T-helper 17 cell (primary cell): ENCODE results near the gene TMEM106C. TPM values are rescaled to one million over a fixed set of nuclear protein-coding genes. Genes with fewer than 3 reads are reported as not detected.

Source experiments
- ATAC-seq: fragments of 150-1000 bp; cut with Tn5 transposase; 2 replicates; pipeline ENCODE4 v1.10.0; 2021; ENCODE audit warnings: mild to moderate bottlenecking, moderate library complexity
- DNase-seq, 3 donors: peaks; one replicate each; pipeline versions ENCODE4 v3.0.0 to v3.0.0-alpha.2; 2020 to 2021
- H3K9me3 ChIP-seq: one replicate; pipeline ENCODE4 v1.7.0; 2013; ENCODE audit warnings: low read length, mild to moderate bottlenecking; ENCODE audit not compliant: control insufficient read depth, poor library complexity, severe bottlenecking
- H3K27ac Mint-ChIP-seq: one replicate; pipeline ENCODE4 v1.8.0; 2022; ENCODE audit warnings: mild to moderate bottlenecking, moderate library complexity, mixed read lengths
- H3K27me3 Mint-ChIP-seq: one replicate; pipeline ENCODE4 v1.8.0; 2022; ENCODE audit warnings: mixed read lengths
- H3K36me3 Mint-ChIP-seq: one replicate; pipeline ENCODE4 v1.8.0; 2022; ENCODE audit warnings: low read depth, mixed read lengths
- H3K4me1 Mint-ChIP-seq: one replicate; pipeline ENCODE4 v1.8.0; 2022; ENCODE audit warnings: mild to moderate bottlenecking, mixed read lengths
- H3K4me3 Mint-ChIP-seq: one replicate; pipeline ENCODE4 v1.8.0; 2022; ENCODE audit warnings: mild to moderate bottlenecking, moderate library complexity, mixed read lengths
- total RNA-seq, 4 donors: library from RNA in 2 of 4; stranded (reverse) in 2 of 4; gene quantifications; one replicate each; pipeline ENCODE4 v1.2.3 and lab custom pipeline; 2022 to 2026

TMEM106C gene
- total RNA-seq, 2 donors from 2014 or later: 17.5 to 20.5 TPM

- no peak for DNase-seq
- H3K4me3 Mint-ChIP-seq: no peak overlapping the region
- no peak for ATAC-seq
- peaks cover 5% of the 10 kb centered on the region for H3K27me3 Mint-ChIP-seq
- H3K9me3 ChIP-seq: no peaks in the 10 kb centered on the region
- no peaks in the 10 kb centered on the region for H3K4me1 Mint-ChIP-seq
- no peak overlapping the region for H3K27ac Mint-ChIP-seq
- H3K36me3 Mint-ChIP-seq: peaks cover 2% of the 10 kb centered on the region
Observed at GRCh38 chr12:47979166-47979565, 15.8 kb downstream of the TMEM106C start.

GRCh38 chr12:47979686-47980085, 16.3 kb downstream of the TMEM106C start:
- DNase-seq (no peak), ATAC-seq (no peak)
- Mint-ChIP-seq H3K4me1 (no peaks in the 10 kb centered on the region), H3K27me3 (peaks cover 5% of the 10 kb centered on the region), H3K36me3 (peaks cover 2% of the 10 kb centered on the region), H3K27ac (no peak overlapping the region), H3K4me3 (no peak overlapping the region)
- H3K9me3 ChIP-seq: no peaks in the 10 kb centered on the region

GRCh38 chr12:47980197-47980596, 16.8 kb downstream of the TMEM106C start:
- H3K4me3 Mint-ChIP-seq: no peak overlapping the region
- no peak for ATAC-seq

GRCh38 chr12:47980779-47981495, 17.5 kb downstream of the TMEM106C start:
- Mint-ChIP-seq H3K27ac (no peak overlapping the region), H3K4me3 (no peak overlapping the region), H3K4me1 (peaks cover 2% of the 10 kb centered on the region), H3K27me3 (peaks cover 5% of the 10 kb centered on the region), H3K36me3 (peaks cover 2% of the 10 kb centered on the region)
- DNase-seq (no peak), ATAC-seq (no peak)
- H3K9me3 ChIP-seq: no peaks in the 10 kb centered on the region

More at GRCh38 chr12:47980197-47980596, 16.8 kb downstream of the TMEM106C start:
- H3K27me3 Mint-ChIP-seq: peaks cover 5% of the 10 kb centered on the region
- no peaks in the 10 kb centered on the region for H3K9me3 ChIP-seq
- H3K4me1 Mint-ChIP-seq: peaks cover under 1% of the 10 kb centered on the region
- H3K27ac Mint-ChIP-seq: no peak overlapping the region
- H3K36me3 Mint-ChIP-seq: peaks cover 2% of the 10 kb centered on the region
- DNase-seq: no peak

GRCh38 chr12:47981496-47982260, 18.3 kb downstream of the TMEM106C start:
- no peak for ATAC-seq
- peaks cover 2% of the 10 kb centered on the region for H3K36me3 Mint-ChIP-seq
- H3K4me1 Mint-ChIP-seq: peaks cover 4% of the 10 kb centered on the region
- H3K27ac Mint-ChIP-seq: no peak overlapping the region
- H3K4me3 Mint-ChIP-seq: no peak overlapping the region
- no peaks in the 10 kb centered on the region for H3K9me3 ChIP-seq
- peaks cover 5% of the 10 kb centered on the region for H3K27me3 Mint-ChIP-seq
- DNase-seq: no peak

- peaks cover 2% of the 10 kb centered on the region for H3K36me3 Mint-ChIP-seq
- H3K27me3 Mint-ChIP-seq: peaks cover 10% of the 10 kb centered on the region
- H3K4me1 Mint-ChIP-seq: peaks cover 7% of the 10 kb centered on the region
Observed at GRCh38 chr12:47982311-47982710, 18.9 kb downstream of the TMEM106C start.

GRCh38 chr12:47982770-47983169, 19.4 kb downstream of the TMEM106C start:
- no peaks in the 10 kb centered on the region for H3K9me3 ChIP-seq
- peaks cover 7% of the 10 kb centered on the region for H3K4me1 Mint-ChIP-seq
- H3K27ac Mint-ChIP-seq: no peak overlapping the region
- no peak overlapping the region for H3K4me3 Mint-ChIP-seq
- peaks cover 2% of the 10 kb centered on the region for H3K36me3 Mint-ChIP-seq
- H3K27me3 Mint-ChIP-seq: peaks cover 13% of the 10 kb centered on the region
- ATAC-seq (no peak), DNase-seq (no peak)

More at GRCh38 chr12:47982311-47982710, 18.9 kb downstream of the TMEM106C start:
- H3K9me3 ChIP-seq: no peaks in the 10 kb centered on the region
- DNase-seq (no peak), ATAC-seq (no peak)
- no peak overlapping the region for H3K4me3 Mint-ChIP-seq
- H3K27ac Mint-ChIP-seq: no peak overlapping the region

GRCh38 chr12:47983541-47984115, 20.2 kb downstream of the TMEM106C start:
- H3K4me1 Mint-ChIP-seq: peaks cover 7% of the 10 kb centered on the region
- no peak for ATAC-seq
- no peak overlapping the region for H3K27ac Mint-ChIP-seq
- peaks cover 2% of the 10 kb centered on the region for H3K36me3 Mint-ChIP-seq
- DNase-seq: no peak
- H3K27me3 Mint-ChIP-seq: peaks cover 13% of the 10 kb centered on the region
- no peaks in the 10 kb centered on the region for H3K9me3 ChIP-seq
- no peak overlapping the region for H3K4me3 Mint-ChIP-seq

- Mint-ChIP-seq H3K36me3 (no peaks in the 10 kb centered on the region), H3K4me3 (no peak overlapping the region), H3K27ac (no peak overlapping the region), H3K4me1 (peaks cover 15% of the 10 kb centered on the region), H3K27me3 (peaks cover 8% of the 10 kb centered on the region)
- ATAC-seq (no peak), DNase-seq (no peak)
- H3K9me3 ChIP-seq: no peaks in the 10 kb centered on the region
Observed at GRCh38 chr12:47984331-47984801, 21.0 kb downstream of the TMEM106C start.

GRCh38 chr12:47985596-47986290, 22.3 kb downstream of the TMEM106C start:
- H3K27me3 Mint-ChIP-seq: peaks cover 8% of the 10 kb centered on the region
- DNase-seq: no peak

GRCh38 chr12:47986291-47986660, 22.9 kb downstream of the TMEM106C start:
- Mint-ChIP-seq H3K27ac (no peak overlapping the region), H3K27me3 (peaks cover 8% of the 10 kb centered on the region)

More at GRCh38 chr12:47985596-47986290, 22.3 kb downstream of the TMEM106C start:
- no peak overlapping the region for H3K27ac Mint-ChIP-seq
- H3K4me3 Mint-ChIP-seq: no peak overlapping the region
- peaks cover 28% of the 10 kb centered on the region for H3K4me1 Mint-ChIP-seq
- ATAC-seq: no peak
- H3K9me3 ChIP-seq: no peaks in the 10 kb centered on the region
- H3K36me3 Mint-ChIP-seq: no peaks in the 10 kb centered on the region

GRCh38 chr12:47986832-47987231, 23.4 kb downstream of the TMEM106C start:
- Mint-ChIP-seq H3K27me3 (peaks cover 8% of the 10 kb centered on the region), H3K36me3 (no peaks in the 10 kb centered on the region)
- no peak for ATAC-seq

More at GRCh38 chr12:47986291-47986660, 22.9 kb downstream of the TMEM106C start:
- no peaks in the 10 kb centered on the region for H3K9me3 ChIP-seq
- Mint-ChIP-seq H3K4me3 (no peak overlapping the region), H3K36me3 (no peaks in the 10 kb centered on the region), H3K4me1 (peaks cover 32% of the 10 kb centered on the region)
- ATAC-seq: no peak
- no peak for DNase-seq

More at GRCh38 chr12:47986832-47987231, 23.4 kb downstream of the TMEM106C start:
- Mint-ChIP-seq H3K4me1 (peaks cover 32% of the 10 kb centered on the region), H3K4me3 (no peak overlapping the region), H3K27ac (no peak overlapping the region)
- no peaks in the 10 kb centered on the region for H3K9me3 ChIP-seq
- no peak for DNase-seq
